Measurements from ENCODE around the gene OR4K2. TPM values are rescaled to one million over a fixed set of nuclear protein-coding genes. Genes with fewer than 3 reads are reported as not detected.
"Not testable (repeated sequence)": the region's sequence is repeated elsewhere in the genome, so short reads cannot be mapped to it uniquely, and the experiment has no call there.

The OR4K2 gene, protein sequence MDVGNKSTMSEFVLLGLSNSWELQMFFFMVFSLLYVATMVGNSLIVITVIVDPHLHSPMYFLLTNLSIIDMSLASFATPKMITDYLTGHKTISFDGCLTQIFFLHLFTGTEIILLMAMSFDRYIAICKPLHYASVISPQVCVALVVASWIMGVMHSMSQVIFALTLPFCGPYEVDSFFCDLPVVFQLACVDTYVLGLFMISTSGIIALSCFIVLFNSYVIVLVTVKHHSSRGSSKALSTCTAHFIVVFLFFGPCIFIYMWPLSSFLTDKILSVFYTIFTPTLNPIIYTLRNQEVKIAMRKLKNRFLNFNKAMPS
- not detected for total RNA-seq (ENCODE audit: unreplicated experiment)
- long read RNA-seq, result 0 reads

- DNase-seq (ENCODE audit: low spot score), result no peak
- TF ChIP-seq CTCF (IDR thresholded peaks at IDR 0.05; ENCODE audit: unreplicated experiment), result no peak
- no peaks in the 10 kb centered on the region for H3K36me3 Mint-ChIP-seq (ENCODE audit: low read depth, unreplicated experiment)
- H3K9me3 Mint-ChIP-seq (ENCODE audit: unreplicated experiment), result peaks cover 22% of the 10 kb centered on the region
- no peak within 1 kb of the TSS for H3K27ac Mint-ChIP-seq (ENCODE audit: unreplicated experiment)
- H3K4me3 Mint-ChIP-seq (ENCODE audit: unreplicated experiment), result no peak within 1 kb of the TSS
- peaks cover 3% of the 10 kb centered on the region for H3K27me3 Mint-ChIP-seq (ENCODE audit: unreplicated experiment)
- no peaks in the 10 kb centered on the region for H3K4me1 Mint-ChIP-seq (ENCODE audit: unreplicated experiment)
Measured at GRCh38 chr14:19874842-19875241, at the start of gene OR4K2. TSS of gene OR4K2 (plus strand) at chr14:19875142. CDS start at chr14:19876268, 1,126 bp downstream.

DNA sequence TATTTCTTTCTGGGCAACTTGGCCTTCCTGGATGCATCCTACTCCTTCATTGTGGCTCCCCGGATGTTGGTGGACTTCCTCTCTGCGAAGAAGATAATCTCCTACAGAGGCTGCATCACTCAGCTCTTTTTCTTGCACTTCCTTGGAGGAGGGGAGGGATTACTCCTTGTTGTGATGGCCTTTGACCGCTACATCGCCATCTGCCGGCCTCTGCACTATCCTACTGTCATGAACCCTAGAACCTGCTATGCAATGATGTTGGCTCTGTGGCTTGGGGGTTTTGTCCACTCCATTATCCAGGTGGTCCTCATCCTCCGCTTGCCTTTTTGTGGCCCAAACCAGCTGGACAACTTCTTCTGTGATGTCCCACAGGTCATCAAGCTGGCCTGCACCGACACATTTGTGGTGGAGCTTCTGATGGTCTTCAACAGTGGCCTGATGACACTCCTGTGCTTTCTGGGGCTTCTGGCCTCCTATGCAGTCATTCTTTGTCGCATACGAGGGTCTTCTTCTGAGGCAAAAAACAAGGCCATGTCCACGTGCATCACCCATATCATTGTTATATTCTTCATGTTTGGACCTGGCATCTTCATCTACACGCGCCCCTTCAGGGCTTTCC lies 47.2 kb upstream of the OR4K2 start:
- H3K36me3 Mint-ChIP-seq (ENCODE audit: low read depth, unreplicated experiment); H3K4me3 Mint-ChIP-seq (ENCODE audit: unreplicated experiment); H3K27ac Mint-ChIP-seq (ENCODE audit: unreplicated experiment); H3K9me3 Mint-ChIP-seq (ENCODE audit: unreplicated experiment); DNase-seq (ENCODE audit: low spot score); H3K27me3 Mint-ChIP-seq (ENCODE audit: unreplicated experiment); H3K4me1 Mint-ChIP-seq (ENCODE audit: unreplicated experiment): not testable (repeated sequence)

DNA sequence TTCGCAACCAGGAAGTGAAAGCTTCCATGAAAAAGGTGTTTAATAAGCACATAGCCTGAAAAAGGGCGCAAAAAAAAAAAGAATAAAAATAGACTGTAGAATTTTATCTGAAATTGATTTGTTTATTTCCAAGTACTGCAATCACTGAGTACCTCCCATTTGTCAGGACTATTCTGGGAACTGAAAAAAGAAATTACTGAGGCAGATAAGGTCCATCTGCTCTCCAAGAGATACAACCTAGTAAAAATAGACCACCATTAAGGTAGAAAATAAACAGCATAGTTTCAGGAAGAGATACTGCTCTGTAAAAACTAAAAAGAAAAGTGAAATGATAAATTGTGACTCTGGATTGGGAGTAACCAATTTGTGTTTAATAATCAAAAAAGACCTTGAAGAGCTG lies 46.6 kb upstream of the OR4K2 start:
- Mint-ChIP-seq H3K4me1 (ENCODE audit: unreplicated experiment) (no peaks in the 10 kb centered on the region), H3K27ac (ENCODE audit: unreplicated experiment) (no peak overlapping the region), H3K9me3 (ENCODE audit: unreplicated experiment) (peaks cover 9% of the 10 kb centered on the region), H3K27me3 (ENCODE audit: unreplicated experiment) (no peaks in the 10 kb centered on the region), H3K4me3 (ENCODE audit: unreplicated experiment) (no peak overlapping the region), H3K36me3 (ENCODE audit: low read depth, unreplicated experiment) (no peaks in the 10 kb centered on the region)
- no peak for TF ChIP-seq CTCF (IDR thresholded peaks at IDR 0.05; ENCODE audit: unreplicated experiment)
- DNase-seq (ENCODE audit: low spot score), result no peak

- H3K27me3 Mint-ChIP-seq (ENCODE audit: unreplicated experiment); H3K4me3 Mint-ChIP-seq (ENCODE audit: unreplicated experiment); H3K4me1 Mint-ChIP-seq (ENCODE audit: unreplicated experiment); DNase-seq (ENCODE audit: low spot score); H3K36me3 Mint-ChIP-seq (ENCODE audit: low read depth, unreplicated experiment); H3K27ac Mint-ChIP-seq (ENCODE audit: unreplicated experiment); H3K9me3 Mint-ChIP-seq (ENCODE audit: unreplicated experiment): not testable (repeated sequence)
Measured at GRCh38 chr14:19834203-19834848, 40.6 kb upstream of the OR4K2 start.

GRCh38 chr14:19838433-19838832 lies 36.5 kb upstream of the OR4K2 start:
- peaks cover 6% of the 10 kb centered on the region for H3K9me3 Mint-ChIP-seq (ENCODE audit: unreplicated experiment)
- H3K4me1 Mint-ChIP-seq (ENCODE audit: unreplicated experiment), result no peaks in the 10 kb centered on the region
- H3K36me3 Mint-ChIP-seq (ENCODE audit: low read depth, unreplicated experiment), result no peaks in the 10 kb centered on the region
- H3K4me3 Mint-ChIP-seq (ENCODE audit: unreplicated experiment), result no peak overlapping the region
- DNase-seq (ENCODE audit: low spot score), result no peak
- H3K27me3 Mint-ChIP-seq (ENCODE audit: unreplicated experiment), result no peaks in the 10 kb centered on the region
- no peak overlapping the region for H3K27ac Mint-ChIP-seq (ENCODE audit: unreplicated experiment)
- TF ChIP-seq CTCF (IDR thresholded peaks at IDR 0.05; ENCODE audit: unreplicated experiment), result no peak

- peaks cover 44% of the 10 kb centered on the region for H3K9me3 Mint-ChIP-seq (ENCODE audit: unreplicated experiment)
- no peak overlapping the region for H3K27ac Mint-ChIP-seq (ENCODE audit: unreplicated experiment)
- H3K4me1 Mint-ChIP-seq (ENCODE audit: unreplicated experiment), result no peaks in the 10 kb centered on the region
- DNase-seq (ENCODE audit: low spot score), result no peak
- no peak overlapping the region for H3K4me3 Mint-ChIP-seq (ENCODE audit: unreplicated experiment)
- H3K36me3 Mint-ChIP-seq (ENCODE audit: low read depth, unreplicated experiment), result peaks cover 3% of the 10 kb centered on the region
- no peak for TF ChIP-seq CTCF (IDR thresholded peaks at IDR 0.05; ENCODE audit: unreplicated experiment)
- no peaks in the 10 kb centered on the region for H3K27me3 Mint-ChIP-seq (ENCODE audit: unreplicated experiment)
Measured at GRCh38 chr14:19851365-19851764, 23.6 kb upstream of the OR4K2 start.

DNA sequence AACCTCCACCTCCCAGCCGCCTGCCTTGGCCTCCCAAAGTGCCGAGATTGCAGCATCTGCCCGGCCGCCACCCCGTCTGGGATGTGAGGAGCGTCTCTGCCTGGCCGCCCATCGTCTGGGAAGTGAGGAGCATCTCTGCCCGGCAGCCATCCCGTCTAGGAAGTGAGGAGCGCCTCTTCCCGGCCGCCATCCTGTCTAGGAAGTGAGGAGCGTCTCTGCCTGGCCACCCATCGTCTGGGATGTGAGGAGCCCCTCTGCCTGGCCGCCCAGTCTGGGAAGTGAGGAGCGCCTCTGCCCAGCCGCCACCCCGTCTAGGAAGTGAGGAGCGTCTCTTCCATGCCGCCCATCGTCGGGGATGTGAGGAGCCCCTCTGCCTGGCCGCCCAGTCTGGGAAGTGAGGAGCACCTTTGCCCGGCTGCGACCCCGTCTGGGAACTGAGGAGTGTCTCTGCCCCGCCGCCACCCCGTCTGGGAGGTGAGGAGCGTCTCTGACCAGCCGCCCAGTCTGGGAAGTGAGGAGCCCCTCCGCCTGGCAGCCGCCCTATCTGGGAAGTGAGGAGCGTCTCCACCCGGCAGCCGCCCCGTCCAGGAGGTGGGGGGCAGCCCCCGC lies 8.8 kb upstream of the OR4K2 start:
- H3K36me3 Mint-ChIP-seq (ENCODE audit: low read depth, unreplicated experiment); H3K27ac Mint-ChIP-seq (ENCODE audit: unreplicated experiment); H3K4me1 Mint-ChIP-seq (ENCODE audit: unreplicated experiment); H3K27me3 Mint-ChIP-seq (ENCODE audit: unreplicated experiment); H3K4me3 Mint-ChIP-seq (ENCODE audit: unreplicated experiment); DNase-seq (ENCODE audit: low spot score): not testable (repeated sequence)
- H3K9me3 Mint-ChIP-seq (ENCODE audit: unreplicated experiment), result peaks cover 11% of the 10 kb centered on the region
